HG02970 (cell line): ENCODE measurements around the gene TGDS.
"Not testable (repeated sequence)": the region's sequence is repeated elsewhere in the genome, so short reads cannot be mapped to it uniquely, and the experiment has no call there.

Experiments
- ATAC-seq: cut with Tn5 transposase; IDR thresholded peaks from one replicate; pipeline ENCODE4 v1.9.1; 2021; ENCODE audit warnings: mild to moderate bottlenecking, moderate library complexity, moderate number of reproducible peaks; ENCODE audit not compliant: unreplicated experiment, low FRiP score

TGDS gene

DNA sequence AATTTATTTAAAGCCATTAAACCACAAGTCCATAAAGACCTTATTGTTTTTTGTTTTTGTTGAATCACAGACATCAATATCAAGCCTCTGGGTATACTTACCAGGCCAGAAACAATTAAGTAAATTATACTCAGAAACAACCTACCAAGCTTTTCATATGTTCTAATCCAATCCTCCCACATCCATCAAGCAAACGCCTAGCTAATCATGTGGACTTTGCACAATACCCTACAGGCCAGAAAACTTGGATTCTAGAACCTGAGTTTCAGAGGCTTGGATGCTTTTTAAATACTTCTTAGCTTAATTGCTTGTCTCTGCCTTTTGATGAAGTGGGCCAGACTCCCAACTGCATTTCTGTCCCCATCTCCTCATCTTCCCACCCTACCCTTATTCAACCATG is 39.9 kb downstream of the TGDS start:
- ATAC-seq, result no peak

- no peak for ATAC-seq
Observed at GRCh38 chr13:94553766-94554165, 42.2 kb downstream of the TGDS start.

DNA sequence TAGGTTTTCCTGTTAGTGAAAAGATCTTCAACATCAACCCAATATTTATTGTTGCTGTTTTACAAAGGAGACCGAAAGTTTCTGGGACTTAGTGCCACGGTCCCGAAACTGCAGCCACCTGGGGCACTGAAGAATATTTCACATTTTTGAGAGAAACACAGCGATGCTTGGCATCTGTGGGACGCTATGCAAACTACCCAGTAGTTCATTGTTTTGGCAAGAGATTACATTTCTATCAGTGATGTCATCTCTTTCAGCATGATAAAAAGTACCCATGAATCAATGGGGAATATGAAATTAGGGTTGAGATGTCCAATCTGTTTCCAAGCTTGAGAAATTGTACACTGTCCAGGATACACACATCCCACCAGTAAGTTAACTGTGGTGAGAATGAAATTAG is 43.9 kb downstream of the TGDS start:
- no peak for ATAC-seq

GRCh38 chr13:94550062-94550738 is 45.8 kb downstream of the TGDS start:
- ATAC-seq, result no peak

DNA sequence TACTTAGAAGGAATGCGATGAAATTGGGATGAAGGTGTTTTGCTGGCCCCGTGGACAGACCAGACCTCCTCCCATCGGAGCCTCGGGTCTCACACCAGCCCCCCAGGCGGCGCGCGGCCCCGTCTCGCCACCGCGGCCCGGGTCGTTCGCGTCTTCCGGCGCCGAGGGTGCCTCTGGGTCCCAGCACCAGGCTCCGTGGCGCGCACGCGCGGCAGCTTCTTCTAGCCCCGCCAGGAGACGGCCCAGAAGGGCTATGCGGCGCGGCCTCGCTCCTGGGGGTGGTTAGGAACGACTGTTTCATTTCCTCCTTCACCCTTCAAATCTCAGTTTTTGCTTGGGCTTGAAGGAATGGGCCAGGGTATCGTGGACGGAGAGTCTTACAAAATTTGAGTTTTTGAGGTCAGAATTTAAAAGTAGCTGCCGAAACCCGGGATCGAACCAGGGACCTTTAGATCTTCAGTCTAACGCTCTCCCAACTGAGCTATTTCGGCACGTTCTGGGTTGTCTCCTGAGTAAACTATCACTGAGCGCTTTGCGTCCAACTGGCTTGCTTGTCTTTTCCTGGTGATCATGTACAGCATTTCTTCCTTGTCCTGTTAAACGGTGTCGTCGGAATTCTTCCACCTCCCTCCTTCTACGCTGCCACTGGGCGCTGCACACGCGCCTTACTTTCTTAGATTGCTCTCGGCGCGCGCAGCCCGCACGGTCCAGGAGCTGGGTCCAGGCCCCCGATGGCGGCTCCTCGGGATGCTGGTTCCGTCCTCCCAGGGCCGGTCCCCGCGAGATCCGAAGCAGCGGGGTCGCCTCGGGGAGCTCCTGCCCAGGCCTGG is 46.5 kb downstream of the TGDS start:
- peak; percentile 96 for ATAC-seq

GRCh38 chr13:94548821-94549231 is 47.1 kb downstream of the TGDS start:
- ATAC-seq, result peak; percentile 53

DNA sequence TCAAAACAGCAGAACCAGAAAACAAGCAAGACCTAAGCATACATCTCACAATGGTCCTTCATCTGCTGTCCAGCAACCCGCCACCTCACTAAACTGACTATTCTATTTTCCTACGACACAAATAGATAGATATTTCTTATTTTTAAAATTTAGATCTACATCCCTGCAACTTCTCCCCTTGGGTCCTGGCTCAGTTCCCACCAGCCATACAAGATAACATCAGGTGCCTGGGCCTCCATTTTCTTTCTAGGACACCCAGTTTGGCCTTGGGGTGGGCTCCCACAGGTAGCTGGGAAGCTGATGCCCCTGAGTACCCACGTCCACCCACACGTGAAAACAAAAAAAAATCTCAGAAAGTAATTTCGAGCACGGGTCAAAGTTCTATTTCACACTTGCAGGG is 47.6 kb downstream of the TGDS start:
- ATAC-seq, result no peak

DNA sequence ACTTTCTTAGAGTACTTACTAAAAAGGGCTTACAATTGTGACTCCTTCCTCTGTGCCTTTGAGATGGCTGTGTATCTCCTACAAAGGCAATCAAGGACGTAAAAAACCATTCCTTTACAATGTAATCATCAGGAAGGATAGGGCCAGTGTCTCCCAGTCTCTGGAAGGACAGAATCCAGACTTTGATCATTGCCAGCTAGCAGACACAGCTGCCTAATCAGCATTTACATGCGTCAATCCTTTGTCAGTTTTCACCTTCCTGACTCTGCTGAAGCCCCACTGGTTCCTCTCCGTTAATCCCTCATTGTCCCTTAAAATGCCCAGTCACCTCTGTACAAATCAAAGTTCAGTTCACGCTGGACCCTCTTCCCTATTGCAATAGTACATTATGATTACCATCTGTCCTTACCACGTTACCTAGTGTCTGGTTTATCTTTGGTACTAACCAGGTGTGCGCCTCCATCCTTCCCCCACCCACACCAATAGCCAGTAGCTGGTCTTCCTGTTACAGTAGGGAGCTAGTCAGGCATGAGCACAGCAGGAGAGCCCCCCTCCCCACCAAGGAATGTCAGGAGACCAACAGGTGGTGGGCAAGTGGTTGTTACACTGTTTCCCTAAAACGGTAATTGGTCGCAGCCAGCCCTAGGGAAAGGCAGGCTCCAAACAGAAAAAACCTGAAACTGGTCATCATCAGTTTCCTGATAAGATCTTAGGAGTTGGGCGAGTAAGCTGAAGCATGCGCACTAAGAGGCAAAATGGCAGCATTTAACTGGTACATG is 49.7 kb downstream of the TGDS start:
- ATAC-seq, result no peak

DNA sequence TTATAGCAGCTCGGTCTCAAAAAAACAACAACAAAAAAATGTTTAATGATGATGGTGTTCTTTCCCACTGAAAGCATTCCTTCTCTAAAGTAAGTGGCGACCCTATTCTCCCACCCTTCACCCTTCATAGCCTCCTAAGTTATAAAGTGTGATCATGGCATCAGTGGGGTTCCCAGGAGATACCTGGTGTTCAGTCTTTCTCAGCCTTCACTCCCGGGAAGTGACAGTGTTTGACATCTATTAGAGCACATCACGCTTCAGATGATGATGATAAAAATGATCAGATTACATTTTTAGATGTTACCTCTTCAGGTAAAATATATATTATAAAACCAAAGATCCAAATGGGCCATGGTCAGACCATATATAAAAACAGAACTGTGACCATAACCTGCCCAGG is 51.0 kb downstream of the TGDS start:
- ATAC-seq, result no peak

DNA sequence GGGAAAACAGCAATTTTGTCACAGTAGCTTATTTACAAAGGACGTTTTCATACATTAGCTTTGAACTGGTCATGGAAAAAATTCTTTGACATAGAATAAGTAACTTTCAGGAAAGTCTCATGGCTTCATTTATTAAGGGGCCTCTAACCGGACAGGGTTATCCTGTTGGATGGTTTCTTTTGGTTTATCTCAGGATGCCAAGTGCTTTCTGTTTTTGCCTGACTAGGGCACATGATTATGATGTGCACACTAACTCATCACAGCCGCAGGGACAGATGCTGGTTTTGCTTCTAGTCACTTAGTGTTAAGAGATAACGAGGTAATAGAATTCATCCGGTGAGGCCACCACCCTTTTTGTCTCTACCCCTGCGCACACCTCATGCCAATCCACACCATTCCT is 53.0 kb downstream of the TGDS start:
- ATAC-seq, result no peak

DNA sequence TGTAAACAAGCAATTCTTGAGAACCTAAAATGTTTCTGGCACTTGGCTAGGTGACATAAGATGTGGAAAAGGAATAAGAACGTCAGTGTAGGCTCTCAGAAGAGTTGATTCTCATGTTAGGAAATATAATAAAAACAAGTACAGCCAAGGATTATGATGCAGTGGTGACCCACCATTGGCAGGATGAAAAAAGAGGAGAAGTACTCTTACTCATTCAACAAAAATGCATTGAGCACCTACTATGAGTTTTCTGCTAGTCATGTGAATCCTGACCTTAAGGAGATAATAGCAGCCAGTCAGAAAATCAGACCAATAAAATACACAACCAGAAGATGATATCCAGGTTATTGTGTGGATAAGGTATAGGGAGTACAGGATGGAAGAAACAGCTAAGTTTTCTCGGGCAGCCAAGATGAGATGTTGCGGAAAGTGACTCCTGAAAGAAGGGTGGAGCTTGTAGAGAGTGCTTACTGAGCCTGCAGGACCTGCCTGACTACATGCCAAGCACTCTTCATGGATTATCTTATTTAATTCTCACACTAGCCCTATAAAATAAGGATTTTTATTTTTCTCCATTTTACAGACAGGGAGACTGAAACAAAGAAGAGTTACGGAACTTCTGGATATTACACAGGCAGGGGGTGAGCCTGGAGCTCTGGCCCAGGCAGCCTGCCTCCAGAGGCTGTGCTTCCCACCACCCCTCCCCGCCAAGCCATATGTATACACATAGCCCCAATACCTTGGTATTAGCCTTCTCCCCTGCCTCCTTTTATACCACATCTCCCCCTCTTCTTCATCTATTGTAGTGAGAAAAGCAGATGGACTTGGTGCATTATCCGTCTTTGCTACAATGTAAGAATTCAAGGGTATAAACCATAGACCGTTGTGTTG is 58.0 kb downstream of the TGDS start:
- no peak for ATAC-seq

DNA sequence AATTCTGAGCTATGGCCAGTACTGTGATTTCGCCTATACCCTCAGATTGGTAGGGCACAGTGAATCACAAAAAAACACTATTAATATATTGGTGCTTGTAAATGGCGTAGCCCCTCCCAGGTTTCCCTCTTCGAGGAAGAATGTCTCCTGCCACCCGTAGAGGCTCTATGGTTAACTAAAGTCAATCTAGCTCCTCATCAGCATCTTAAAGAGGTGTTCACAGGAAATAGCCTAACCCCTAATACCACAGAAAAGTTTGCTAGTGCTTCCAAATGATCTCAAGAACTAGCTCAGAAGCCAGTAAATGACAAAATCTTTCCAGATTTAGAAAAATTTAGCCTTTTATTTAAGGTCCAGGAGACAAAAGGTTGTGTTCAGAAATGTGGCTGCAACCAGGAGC is 60.2 kb downstream of the TGDS start:
- no peak for ATAC-seq

- no peak for ATAC-seq
Observed at GRCh38 chr13:94535231-94535630, 60.7 kb downstream of the TGDS start.

- ATAC-seq, result no peak
Observed at GRCh38 chr13:94534166-94534565, 61.8 kb downstream of the TGDS start.

- not testable (repeated sequence) for ATAC-seq
Observed at GRCh38 chr13:94532278-94532677, 63.7 kb downstream of the TGDS start.

- not testable (repeated sequence) for ATAC-seq
Observed at GRCh38 chr13:94526956-94527355, 69.0 kb downstream of the TGDS start.

DNA sequence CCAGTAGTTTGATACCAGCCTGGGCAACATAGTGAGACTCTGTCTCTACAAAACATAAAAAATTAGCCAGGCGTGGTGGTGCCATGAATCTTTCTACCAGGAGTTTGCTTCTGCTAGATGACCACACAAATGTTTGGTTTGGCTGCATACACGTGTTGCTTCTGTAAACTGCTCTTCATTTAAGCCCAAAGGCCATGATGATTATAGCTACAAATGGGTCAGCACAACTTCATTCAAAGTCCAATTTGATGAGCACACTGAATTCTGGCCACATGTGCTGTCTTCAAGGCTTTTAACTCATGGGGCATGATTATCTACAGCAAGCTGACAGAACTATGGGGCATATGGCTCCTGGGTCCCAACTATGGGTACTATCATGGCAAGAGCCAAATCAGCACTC is 70.2 kb downstream of the TGDS start:
- ATAC-seq, result no peak

DNA sequence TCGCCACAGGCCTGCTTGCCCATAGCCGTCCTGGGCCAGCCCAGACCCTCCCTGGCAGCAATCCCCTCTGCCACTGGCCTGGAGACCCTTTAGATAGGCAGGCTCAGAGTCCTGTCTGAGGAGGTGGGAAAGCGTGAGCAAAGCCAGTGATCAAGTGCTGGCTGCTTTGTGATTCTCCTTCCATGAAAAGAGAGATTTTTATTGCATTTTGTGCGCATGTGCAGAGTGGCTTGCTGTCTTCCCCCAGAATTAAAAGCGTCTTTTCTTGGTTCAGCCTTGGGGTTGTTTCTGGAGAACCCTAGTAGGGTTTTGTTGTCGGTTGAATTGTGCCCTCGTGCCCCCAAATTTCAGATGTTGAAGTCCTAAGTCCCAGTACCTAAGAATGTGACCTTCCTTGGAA is 71.5 kb downstream of the TGDS start:
- no peak for ATAC-seq
